HepG2 (cell line): ENCODE results near the gene DSN1. TPM values are rescaled to one million over a fixed set of nuclear protein-coding genes. Genes with fewer than 3 reads are reported as not detected.

ENCODE experiments used
- DMAP1 ChIP-seq: IDR thresholded peaks from 2 replicates; pipeline ENCODE4 v1.6.1; 2016
- GLI4 ChIP-seq: sonication (generic); formaldehyde crosslinking; IDR thresholded peaks from 2 replicates; pipeline ENCODE4 v1.5.1; 2020; ENCODE audit warnings: missing genetic modification reagents, mild to moderate bottlenecking, moderate library complexity, borderline replicate concordance
- HNF1B ChIP-seq: sonication (generic); formaldehyde crosslinking; IDR thresholded peaks from 2 replicates; pipeline ENCODE4 v1.5.1; 2020; ENCODE audit warnings: mild to moderate bottlenecking, moderate library complexity, missing genetic modification reagents
- MATR3 ChIP-seq: sonication (generic); formaldehyde crosslinking; IDR thresholded peaks from 2 replicates; pipeline ENCODE4 v1.4.0; 2020; ENCODE audit warnings: missing genetic modification reagents
- PAF1 ChIP-seq: IDR thresholded peaks from 2 replicates; pipeline ENCODE4 v1.6.1; 2016; ENCODE audit warnings: missing genetic modification reagents, missing compliant biosample characterization
- PRMT3 ChIP-seq: sonication (generic); formaldehyde crosslinking; IDR thresholded peaks from 2 replicates; pipeline ENCODE4 v1.8.1; 2022; ENCODE audit warnings: low read depth, mild to moderate bottlenecking, moderate library complexity, missing genetic modification reagents, borderline replicate concordance
- RCOR2 ChIP-seq: IDR thresholded peaks from 2 replicates; pipeline ENCODE4 v1.6.1; 2016; ENCODE audit warnings: missing biosample characterization, missing genetic modification reagents
- RFX1 ChIP-seq: fragments of 450-650 bp; IDR thresholded peaks from 2 replicates; pipeline ENCODE4 v1.6.1; 2017
- RFXAP ChIP-seq: sonication (generic); formaldehyde crosslinking; IDR thresholded peaks from 2 replicates; pipeline ENCODE4 v1.4.0; 2020; ENCODE audit warnings: missing genetic modification reagents, borderline replicate concordance
- SMARCC2 ChIP-seq: fragments of 450-650 bp; IDR thresholded peaks from 2 replicates; pipeline ENCODE4 v1.6.1; 2017; ENCODE audit warnings: antibody characterized with exemption, mild to moderate bottlenecking
- SP140L ChIP-seq: sonication (generic); formaldehyde crosslinking; IDR thresholded peaks from 2 replicates; pipeline ENCODE4 v1.4.0; 2020; ENCODE audit warnings: missing genetic modification reagents, borderline replicate concordance
- TCF12 ChIP-seq, 2 experiments: fragments of 450-650 bp in 1 of 2; sonication (generic) in 1 of 2; formaldehyde crosslinking in 1 of 2; IDR thresholded peaks; 2 replicates each; pipeline versions ENCODE4 v1.6.1 to v1.8.0; 2017 to 2022; ENCODE audit warnings: antibody characterized with exemption in 1 of 2, mild to moderate bottlenecking in 1 of 2, missing genetic modification reagents in 1 of 2, moderate library complexity in 1 of 2
- TGIF2 ChIP-seq: IDR thresholded peaks from 2 replicates; pipeline ENCODE4 v1.6.1; 2016; ENCODE audit warnings: control low read depth, missing compliant biosample characterization
- U2AF2 ChIP-seq: fragments of 200-400 bp; formaldehyde crosslinking; IDR thresholded peaks from 2 replicates; pipeline ENCODE4 v1.6.1; 2017; ENCODE audit warnings: low read depth, mild to moderate bottlenecking, low read length
- ZBTB1 ChIP-seq: sonication (generic); formaldehyde crosslinking; IDR thresholded peaks from 2 replicates; pipeline ENCODE4 v1.4.0; 2020; ENCODE audit warnings: missing genetic modification reagents, borderline replicate concordance
- ZFX ChIP-seq: sonication (generic); formaldehyde crosslinking; IDR thresholded peaks from 2 replicates; pipeline ENCODE4 v1.4.0; 2020; ENCODE audit warnings: mild to moderate bottlenecking, low read depth, missing genetic modification reagents, moderate library complexity
- ZNF136 ChIP-seq: sonication (generic); formaldehyde crosslinking; IDR thresholded peaks from 2 replicates; pipeline ENCODE4 v1.8.1; 2022; ENCODE audit warnings: low read depth, mild to moderate bottlenecking, moderate library complexity, missing genetic modification reagents
- ZNF276 ChIP-seq: sonication (generic); formaldehyde crosslinking; IDR thresholded peaks from 2 replicates; pipeline ENCODE4 v1.4.0; 2020; ENCODE audit warnings: mild to moderate bottlenecking, low read depth, missing genetic modification reagents
- ZNF589 ChIP-seq: sonication (generic); formaldehyde crosslinking; conservative IDR thresholded peaks from 2 replicates; pipeline ENCODE4 v1.8.0; 2022; ENCODE audit warnings: mild to moderate bottlenecking, moderate library complexity, missing genetic modification reagents
- ZNF766 ChIP-seq: sonication (generic); formaldehyde crosslinking; IDR thresholded peaks from 2 replicates; pipeline ENCODE4 v1.5.0; 2020; ENCODE audit warnings: missing genetic modification reagents, borderline replicate concordance
- ZNF891 ChIP-seq: sonication (generic); formaldehyde crosslinking; IDR thresholded peaks from 2 replicates; pipeline ENCODE4 v1.5.0; 2020; ENCODE audit warnings: mild to moderate bottlenecking, missing genetic modification reagents
- polyA plus RNA-seq, 8 experiments: library from polyadenylated mRNA; depleted of rRNA in 3 of 8; stranded (reverse) in 7 of 8; unstranded in 1 of 8; fragments of >200 nt; fragmentation: Illumina TruSeq in 4 of 8; extraction: Trizol in 4 of 8; gene quantifications; 2 replicates each; pipeline versions ENCODE4 v1.2.1 to v1.2.3, GENCODE V29; 2011 to 2016; ENCODE audit warnings: low read depth in 4 of 8, missing spikeins in 1 of 8, mixed read lengths in 1 of 8; ENCODE audit not compliant: insufficient read depth in 1 of 8
- total RNA-seq, 5 experiments: library from RNA; depleted of rRNA; stranded (reverse); fragments of >200 nt; fragmentation: Illumina TruSeq; extraction: Trizol; gene quantifications; 2 replicates each; pipeline ENCODE4 v1.2.3, GENCODE V29; 2016; ENCODE audit warnings: low read depth in 1 of 5
- TF ChIP-seq, protein P1 (sequence below): sonication (generic); formaldehyde crosslinking; IDR thresholded peaks from 2 replicates; pipeline ENCODE4 v1.5.0; 2020; ENCODE audit warnings: mild to moderate bottlenecking, missing genetic modification reagents
- TF ChIP-seq, protein P2 (sequence below): sonication (generic); formaldehyde crosslinking; conservative IDR thresholded peaks from 2 replicates; pipeline ENCODE4 v1.5.0; 2020; ENCODE audit warnings: missing genetic modification reagents

DSN1 gene
- total and polyA plus RNA-seq, 2 of the 13 experiments (the other 11 are each of a cell fraction or from before 2014, with no cell fraction given): 18.7 to 53.7 TPM

GRCh38 chr20:36745927-36746659 is 27.5 kb downstream of the DSN1 start, which contains the start of gene NDRG3 (continued):
- TF ChIP-seq HNF1B (CRISPR knock-in tag) (peak; percentile 58; the same call in 1 of the 2 replicates), SP140L (no peak), RFX1 (no peak), ZNF136 (CRISPR knock-in tag) (0 out of 2 replicates have a peak, but pooled peaks have one; percentile 63), ZFX (peak; percentile 59; the same call in 1 of the 2 replicates), U2AF2 (no peak), ZNF766 (0 out of 2 replicates have a peak, but pooled peaks have one; percentile 33), TGIF2 (peak; percentile 14; the same call in 1 of the 2 replicates), ZBTB1 (CRISPR knock-in tag) (no peak), PRMT3 (CRISPR knock-in tag) (no peak), DMAP1 (CRISPR knock-in tag) (peak; percentile 62), PAF1 (CRISPR knock-in tag) (no peak), GLI4 (CRISPR knock-in tag) (peak; percentile 72; the same call in 1 of the 2 replicates), MATR3 (CRISPR knock-in tag) (no peak), SMARCC2 (no peak), ZNF276 (CRISPR knock-in tag) (0 out of 2 replicates have a peak, but pooled peaks have one; percentile 41), RFXAP (CRISPR knock-in tag) (peak; percentile 23), TCF12 (IDR thresholded peaks at IDR 0.05) (no peak), TCF12 (CRISPR knock-in tag; IDR thresholded peaks at IDR 0.05) (peak; percentile 82; the same call in 1 of the 2 replicates), ZNF891 (no peak), ZNF589 (CRISPR knock-in tag) (no peak), RCOR2 (no peak; the same call in 1 of the 2 replicates)
- TF ChIP-seq, protein P1, sequence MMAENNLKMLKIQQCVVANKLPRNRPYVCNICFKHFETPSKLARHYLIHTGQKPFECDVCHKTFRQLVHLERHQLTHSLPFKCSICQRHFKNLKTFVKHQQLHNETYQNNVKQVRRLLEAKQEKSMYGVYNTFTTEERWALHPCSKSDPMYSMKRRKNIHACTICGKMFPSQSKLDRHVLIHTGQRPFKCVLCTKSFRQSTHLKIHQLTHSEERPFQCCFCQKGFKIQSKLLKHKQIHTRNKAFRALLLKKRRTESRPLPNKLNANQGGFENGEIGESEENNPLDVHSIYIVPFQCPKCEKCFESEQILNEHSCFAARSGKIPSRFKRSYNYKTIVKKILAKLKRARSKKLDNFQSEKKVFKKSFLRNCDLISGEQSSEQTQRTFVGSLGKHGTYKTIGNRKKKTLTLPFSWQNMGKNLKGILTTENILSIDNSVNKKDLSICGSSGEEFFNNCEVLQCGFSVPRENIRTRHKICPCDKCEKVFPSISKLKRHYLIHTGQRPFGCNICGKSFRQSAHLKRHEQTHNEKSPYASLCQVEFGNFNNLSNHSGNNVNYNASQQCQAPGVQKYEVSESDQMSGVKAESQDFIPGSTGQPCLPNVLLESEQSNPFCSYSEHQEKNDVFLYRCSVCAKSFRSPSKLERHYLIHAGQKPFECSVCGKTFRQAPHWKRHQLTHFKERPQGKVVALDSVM (CRISPR knock-in tag): no peak
- TF ChIP-seq, protein P2, sequence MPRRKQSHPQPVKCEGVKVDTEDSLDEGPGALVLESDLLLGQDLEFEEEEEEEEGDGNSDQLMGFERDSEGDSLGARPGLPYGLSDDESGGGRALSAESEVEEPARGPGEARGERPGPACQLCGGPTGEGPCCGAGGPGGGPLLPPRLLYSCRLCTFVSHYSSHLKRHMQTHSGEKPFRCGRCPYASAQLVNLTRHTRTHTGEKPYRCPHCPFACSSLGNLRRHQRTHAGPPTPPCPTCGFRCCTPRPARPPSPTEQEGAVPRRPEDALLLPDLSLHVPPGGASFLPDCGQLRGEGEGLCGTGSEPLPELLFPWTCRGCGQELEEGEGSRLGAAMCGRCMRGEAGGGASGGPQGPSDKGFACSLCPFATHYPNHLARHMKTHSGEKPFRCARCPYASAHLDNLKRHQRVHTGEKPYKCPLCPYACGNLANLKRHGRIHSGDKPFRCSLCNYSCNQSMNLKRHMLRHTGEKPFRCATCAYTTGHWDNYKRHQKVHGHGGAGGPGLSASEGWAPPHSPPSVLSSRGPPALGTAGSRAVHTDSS (CRISPR knock-in tag): 0 out of 2 replicates have a peak, but pooled peaks have one; percentile 20
